ENCODE results near the gene SPRR2E.
"Not testable (repeated sequence)": the region's sequence is repeated elsewhere in the genome, so short reads cannot be mapped to it uniquely, and the experiment has no call there.

Gene SPRR2E

DNA sequence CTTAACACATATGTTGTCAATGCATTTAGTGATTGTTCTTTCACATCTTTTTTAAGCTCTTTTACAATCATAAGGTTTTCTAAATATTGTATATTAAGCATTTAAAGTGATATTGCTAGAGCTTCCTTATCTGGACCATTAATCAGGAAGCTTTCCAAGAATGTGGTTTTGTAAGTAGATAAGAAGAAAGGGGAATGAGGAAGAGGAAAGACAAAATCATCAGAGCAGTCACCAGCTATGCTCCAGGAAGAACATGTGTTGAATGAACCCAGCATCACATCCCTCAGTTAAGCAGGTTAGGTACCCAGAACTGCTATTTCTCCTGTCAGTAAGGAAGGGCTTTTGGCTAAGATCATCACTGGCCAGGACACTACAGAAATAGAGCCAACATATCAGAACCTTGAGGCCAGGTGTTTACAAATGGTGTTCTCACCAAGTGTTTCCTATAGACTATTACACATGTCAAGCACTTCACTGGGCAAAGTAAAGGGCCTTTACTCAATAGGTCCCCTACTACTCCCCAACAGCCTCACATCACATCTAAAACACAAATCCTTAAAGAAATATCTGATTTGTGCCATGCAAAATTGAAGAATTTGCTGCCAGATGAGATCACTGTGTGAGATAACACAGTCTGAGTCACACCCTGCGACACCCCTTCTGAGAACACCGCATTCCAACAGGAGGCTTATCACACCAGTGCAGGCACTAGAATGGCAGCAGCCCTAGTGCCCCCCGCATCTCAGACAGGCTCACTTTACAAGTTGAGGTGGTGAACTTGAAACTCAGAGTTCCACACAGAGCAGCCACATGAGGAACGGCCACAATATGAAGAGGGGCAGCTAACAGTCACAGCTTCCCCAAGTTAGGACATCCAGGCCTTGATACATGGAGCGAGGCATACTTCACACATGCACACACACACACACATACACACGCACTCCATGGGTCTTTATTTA lies 35.2 kb downstream of the SPRR2E start:
- no peak for DNase-seq

DNA sequence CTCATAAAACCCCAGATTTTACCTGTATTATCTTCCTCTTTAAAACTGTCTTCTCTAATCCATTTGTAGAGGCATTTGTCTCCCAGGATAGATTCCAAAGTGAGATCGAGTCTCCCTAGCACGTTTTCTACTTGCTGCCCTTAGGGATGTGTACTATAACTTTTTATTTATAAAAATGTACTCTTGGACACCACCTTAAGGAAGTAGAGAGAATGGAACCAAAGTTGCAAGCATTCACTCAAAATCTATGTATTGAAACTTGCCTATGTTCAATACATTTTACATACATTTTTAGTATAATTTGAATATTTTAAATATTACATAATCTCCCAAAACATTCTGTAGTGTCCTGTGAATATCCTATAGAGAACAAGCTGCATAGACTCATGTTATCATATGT lies 36.2 kb downstream of the SPRR2E start:
- DNase-seq: no peak

DNA sequence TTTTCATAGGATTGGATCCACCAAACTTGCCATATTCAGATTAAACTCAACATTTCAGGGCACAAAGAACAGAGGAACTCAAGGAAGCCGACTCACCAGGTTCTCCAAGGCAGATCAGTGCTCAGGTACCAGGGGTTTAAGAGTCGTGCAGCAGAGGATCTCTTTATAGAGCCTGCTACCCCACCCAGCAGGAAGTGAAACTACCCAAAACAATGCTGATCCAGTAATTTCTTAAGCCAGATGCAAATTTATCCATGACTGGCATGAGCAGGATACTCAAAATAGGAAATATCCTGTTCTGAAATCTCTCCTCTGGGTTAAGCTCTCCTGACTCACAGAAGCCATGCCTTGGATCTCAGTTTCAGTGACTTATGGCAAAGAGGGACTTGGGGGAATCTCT lies 37.0 kb downstream of the SPRR2E start, which contains the start of gene SPRR2A:
TSS of gene SPRR2A (minus strand) at position 138 of the 400 bp plus-strand sequence. CDS start 777 bp downstream, outside the sequence.
- no peak for DNase-seq

DNA sequence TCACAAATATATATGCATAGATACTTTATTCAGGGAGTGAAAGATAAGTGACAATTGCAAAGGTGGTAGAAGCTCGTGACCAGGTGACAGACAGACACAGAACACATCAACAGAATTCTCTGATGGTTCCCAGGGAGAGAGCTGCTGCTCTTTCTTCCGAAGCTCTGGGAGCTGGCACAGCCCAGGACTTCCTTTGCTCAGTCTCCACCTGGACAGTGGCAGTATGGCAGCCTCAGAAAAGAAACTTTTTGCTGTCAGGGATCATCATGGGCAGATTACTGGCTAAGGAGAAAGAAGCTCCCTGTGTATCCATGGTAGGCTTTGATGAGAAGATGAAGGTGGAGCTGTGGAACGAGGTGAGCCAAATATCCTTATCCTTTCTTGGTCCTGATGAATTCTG lies 38.2 kb downstream of the SPRR2E start:
- DNase-seq: not testable (repeated sequence)

DNA sequence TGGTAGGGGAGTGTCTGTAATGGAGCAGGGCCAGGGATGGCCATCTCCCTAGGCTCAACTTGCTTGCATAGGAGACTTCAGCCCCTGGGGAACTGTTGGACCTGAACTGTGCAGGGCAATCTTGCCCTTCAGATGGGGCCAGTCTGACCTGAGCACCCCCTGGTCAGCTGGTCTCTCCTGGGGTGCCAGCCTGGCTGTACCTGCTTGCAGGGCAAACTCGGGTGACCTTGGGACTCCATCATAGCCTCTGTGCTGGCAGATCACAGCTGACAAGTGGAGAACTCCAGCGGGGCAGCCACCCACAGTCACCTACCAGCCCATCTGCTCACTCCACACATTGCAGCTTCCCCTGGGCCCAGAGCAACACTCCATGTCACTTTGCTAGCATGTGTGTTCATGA lies 45.1 kb downstream of the SPRR2E start:
- no peak for DNase-seq
